Stimulated activated CD8-positive, alpha-beta memory T cell treated with anti-CD3 and anti-CD28 coated beads, Interleukin-2, amount 100 ng/mL, for 48 hours (primary cell): ENCODE data around the gene DLGAP1.
"Not testable (repeated sequence)": the region's sequence is repeated elsewhere in the genome, so short reads cannot be mapped to it uniquely, and the experiment has no call there.

ENCODE experiments used
- DNase-seq, 2 donors: peaks; one replicate each; pipeline ENCODE4 v3.0.0-alpha.2; 2020; ENCODE audit warnings: low read depth in 2 of 2

Gene DLGAP1

GRCh38 chr18:4455113-4455811 lies at the start of gene DLGAP1:
Gene DLGAP1 (minus strand): TSS chr18:4455307.
- no peak for DNase-seq

- DNase-seq, result not testable (repeated sequence)
Measured at GRCh38 chr18:4494703-4495284, 39.7 kb upstream of the DLGAP1 start.

GRCh38 chr18:4468511-4468910 lies 13.4 kb upstream of the DLGAP1 start:
- no peak for DNase-seq

- no peak for DNase-seq
Measured at GRCh38 chr18:4454537-4455112, 482 bp downstream of the DLGAP1 start.

- no peak for DNase-seq
Measured at GRCh38 chr18:4453874-4454536, 1.1 kb downstream of the DLGAP1 start.

- DNase-seq, result no peak
Measured at GRCh38 chr18:4453567-4453873, 1.6 kb downstream of the DLGAP1 start.

GRCh38 chr18:4450065-4450658 lies 4.9 kb downstream of the DLGAP1 start:
- no peak for DNase-seq

GRCh38 chr18:4445902-4446301 lies 9.2 kb downstream of the DLGAP1 start:
- DNase-seq, result no peak

- no peak for DNase-seq
Measured at GRCh38 chr18:4444306-4444705, 10.8 kb downstream of the DLGAP1 start.

GRCh38 chr18:4441098-4441497 lies 14.0 kb downstream of the DLGAP1 start:
- DNase-seq, result no peak

GRCh38 chr18:4438938-4439337 lies 16.2 kb downstream of the DLGAP1 start:
- no peak for DNase-seq

- DNase-seq, result no peak
Measured at GRCh38 chr18:4433717-4434116, 21.4 kb downstream of the DLGAP1 start.

GRCh38 chr18:4430836-4431235 lies 24.3 kb downstream of the DLGAP1 start:
- DNase-seq, result no peak

GRCh38 chr18:4417714-4418113 lies 37.4 kb downstream of the DLGAP1 start:
- no peak for DNase-seq

- DNase-seq, result no peak
Measured at GRCh38 chr18:4416976-4417375, 38.1 kb downstream of the DLGAP1 start.

GRCh38 chr18:4412286-4412685 lies 42.8 kb downstream of the DLGAP1 start:
- DNase-seq, result no peak

- no peak for DNase-seq
Measured at GRCh38 chr18:4406856-4407255, 48.3 kb downstream of the DLGAP1 start.

GRCh38 chr18:4405965-4406364 lies 49.1 kb downstream of the DLGAP1 start:
- no peak for DNase-seq

GRCh38 chr18:4403836-4404235 lies 51.3 kb downstream of the DLGAP1 start:
- no peak for DNase-seq

GRCh38 chr18:4400911-4401310 lies 54.2 kb downstream of the DLGAP1 start:
- DNase-seq, result no peak

- DNase-seq, result no peak
Measured at GRCh38 chr18:4399929-4400328, 55.2 kb downstream of the DLGAP1 start.

- DNase-seq, result no peak
Measured at GRCh38 chr18:4394700-4395099, 60.4 kb downstream of the DLGAP1 start.

GRCh38 chr18:4391859-4392258 lies 63.2 kb downstream of the DLGAP1 start:
- no peak for DNase-seq
